Loucy (cell line): ENCODE results near the gene SOX8.

ENCODE experiments used
- CTCF ChIP-seq: fragments of 200-600 bp; sonication (generic); conservative IDR thresholded peaks from 2 replicates; pipeline ENCODE4 v1.5.1; 2014; ENCODE audit warnings: mild to moderate bottlenecking, antibody characterized with exemption, low read length
- EZH2phosphoT487 ChIP-seq: fragments of 200-600 bp; IDR thresholded peaks from 2 replicates; pipeline ENCODE4 v1.6.1; 2018; ENCODE audit warnings: antibody characterized with exemption, mild to moderate bottlenecking, moderate library complexity, borderline replicate concordance

DNA sequence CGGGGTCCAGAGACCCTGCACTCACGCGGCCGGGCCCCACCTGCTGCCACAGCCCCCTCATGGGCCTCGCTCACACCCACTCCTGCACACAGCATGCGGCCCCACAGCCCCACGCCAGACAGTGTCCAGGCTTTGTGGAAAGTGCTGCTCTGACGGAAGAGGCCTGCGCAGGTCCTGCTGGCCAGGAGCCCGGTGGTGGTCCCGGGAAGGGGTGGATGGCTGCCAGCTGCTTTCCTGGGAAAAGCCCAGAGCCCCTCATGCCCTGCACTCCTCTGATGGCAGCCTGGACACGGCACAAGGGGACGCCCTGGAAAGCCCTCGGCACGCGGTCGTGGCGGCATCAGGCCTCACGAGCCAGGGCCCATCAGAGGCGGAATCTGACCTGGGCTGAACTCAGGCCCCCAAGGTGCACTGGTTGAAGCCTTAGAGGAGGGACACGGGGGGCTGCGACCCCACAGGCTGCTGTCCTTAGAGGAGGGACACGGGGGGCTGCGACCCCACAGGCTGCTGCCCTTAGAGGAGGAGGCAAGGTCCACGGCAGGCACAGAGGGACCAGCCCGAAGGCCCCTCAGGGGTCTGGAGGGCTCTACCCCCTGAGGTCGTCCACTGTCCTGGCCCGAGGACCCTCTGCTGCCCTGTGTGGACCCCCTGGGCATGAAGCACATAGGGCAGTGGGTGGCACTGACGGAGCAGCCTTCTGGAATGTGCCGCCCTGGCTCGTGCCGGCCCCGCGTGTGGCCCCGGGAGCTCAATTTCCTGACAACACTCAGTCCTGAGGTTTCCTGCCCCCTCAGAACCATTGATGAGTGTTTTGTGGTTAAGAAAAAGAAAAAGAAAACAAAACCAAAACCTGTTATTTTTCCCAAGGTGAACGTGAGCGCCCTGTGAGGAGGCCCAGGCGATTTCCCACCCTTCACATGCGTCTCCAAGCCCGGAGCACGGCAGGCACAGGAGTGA lies 22.1 kb downstream of the SOX8 start:
- TF ChIP-seq CTCF (no peak), EZH2phosphoT487 (no peak)
